ENCODE results near the gene BICRAL. TPM values are rescaled to one million over a fixed set of nuclear protein-coding genes. Genes with fewer than 3 reads are reported as not detected.

Gene BICRAL
- total and polyA plus RNA-seq, 4 donors = 1.7 to 6.8 (median 3.9) TPM

DNA sequence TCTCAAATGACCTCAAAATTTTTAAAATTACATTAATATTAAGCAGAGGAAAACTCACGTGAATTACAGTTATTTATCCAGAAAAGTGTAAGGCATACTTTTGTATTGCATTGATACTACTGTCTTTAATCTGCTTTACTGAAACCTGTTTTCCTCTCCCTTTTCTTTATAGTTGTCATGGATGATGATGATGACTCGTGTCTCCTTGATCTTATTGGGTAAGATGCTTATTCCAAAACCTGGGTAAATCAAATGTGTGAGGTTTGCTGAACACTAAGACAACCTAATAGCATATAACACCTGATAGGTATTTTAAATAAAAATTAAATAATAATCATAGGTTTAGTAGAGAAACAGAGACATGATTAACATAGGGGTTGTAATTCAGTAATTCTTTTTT is 40.0 kb downstream of the BICRAL start:
- H3K9ac ChIP-seq (ENCODE audit: low read depth in 1 of 2, low read length in 2 of 2) = no peak overlapping the region
- H3K27ac ChIP-seq (ENCODE audit: low read depth in 1 of 2, low read length in 2 of 2) = no peak overlapping the region
- no peak overlapping the region for H3K4me3 ChIP-seq (ENCODE audit: low read depth in 1 of 3, low read length in 3 of 3)
- H3K9me3 ChIP-seq (ENCODE audit: control insufficient read depth in 4 of 4, low read length in 3 of 4) = no peaks in the 10 kb centered on the region
- H3K27me3 ChIP-seq (ENCODE audit: control insufficient read depth in 4 of 4, insufficient read depth in 4 of 4, low read length in 3 of 4) = no peaks in the 10 kb centered on the region
- TF ChIP-seq RAD21 (IDR thresholded peaks at IDR 0.05) (no peak), FOXA2 (IDR thresholded peaks at IDR 0.05) (no peak), YY1 (IDR thresholded peaks at IDR 0.05) (no peak), NR2F2 (IDR thresholded peaks at IDR 0.05) (no peak), FOXA1 (IDR thresholded peaks at IDR 0.05) (no peak), HNF4G (IDR thresholded peaks at IDR 0.05) (no peak), SP1 (IDR thresholded peaks at IDR 0.05) (no peak)
- TF ChIP-seq, protein P1, sequence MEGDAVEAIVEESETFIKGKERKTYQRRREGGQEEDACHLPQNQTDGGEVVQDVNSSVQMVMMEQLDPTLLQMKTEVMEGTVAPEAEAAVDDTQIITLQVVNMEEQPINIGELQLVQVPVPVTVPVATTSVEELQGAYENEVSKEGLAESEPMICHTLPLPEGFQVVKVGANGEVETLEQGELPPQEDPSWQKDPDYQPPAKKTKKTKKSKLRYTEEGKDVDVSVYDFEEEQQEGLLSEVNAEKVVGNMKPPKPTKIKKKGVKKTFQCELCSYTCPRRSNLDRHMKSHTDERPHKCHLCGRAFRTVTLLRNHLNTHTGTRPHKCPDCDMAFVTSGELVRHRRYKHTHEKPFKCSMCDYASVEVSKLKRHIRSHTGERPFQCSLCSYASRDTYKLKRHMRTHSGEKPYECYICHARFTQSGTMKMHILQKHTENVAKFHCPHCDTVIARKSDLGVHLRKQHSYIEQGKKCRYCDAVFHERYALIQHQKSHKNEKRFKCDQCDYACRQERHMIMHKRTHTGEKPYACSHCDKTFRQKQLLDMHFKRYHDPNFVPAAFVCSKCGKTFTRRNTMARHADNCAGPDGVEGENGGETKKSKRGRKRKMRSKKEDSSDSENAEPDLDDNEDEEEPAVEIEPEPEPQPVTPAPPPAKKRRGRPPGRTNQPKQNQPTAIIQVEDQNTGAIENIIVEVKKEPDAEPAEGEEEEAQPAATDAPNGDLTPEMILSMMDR (IDR thresholded peaks at IDR 0.05; ENCODE audit: low read depth, low read length, missing input control) = no peak
- H3K4me1 ChIP-seq (ENCODE audit: control insufficient read depth in 4 of 4, insufficient read depth in 4 of 4, low read length in 3 of 4) = no peaks in the 10 kb centered on the region
- peaks cover 9 to 12% (median 10%) of the 10 kb centered on the region in 4 donors for H3K36me3 ChIP-seq (ENCODE audit: control insufficient read depth in 4 of 4, insufficient read depth in 3 of 4, low read depth in 1 of 4, low read length in 3 of 4)
- DNase-seq (ENCODE audit: low spot score) = no peak
- WGBS = 93% methylated on average over 2 of the region's 2 CpGs

DNA sequence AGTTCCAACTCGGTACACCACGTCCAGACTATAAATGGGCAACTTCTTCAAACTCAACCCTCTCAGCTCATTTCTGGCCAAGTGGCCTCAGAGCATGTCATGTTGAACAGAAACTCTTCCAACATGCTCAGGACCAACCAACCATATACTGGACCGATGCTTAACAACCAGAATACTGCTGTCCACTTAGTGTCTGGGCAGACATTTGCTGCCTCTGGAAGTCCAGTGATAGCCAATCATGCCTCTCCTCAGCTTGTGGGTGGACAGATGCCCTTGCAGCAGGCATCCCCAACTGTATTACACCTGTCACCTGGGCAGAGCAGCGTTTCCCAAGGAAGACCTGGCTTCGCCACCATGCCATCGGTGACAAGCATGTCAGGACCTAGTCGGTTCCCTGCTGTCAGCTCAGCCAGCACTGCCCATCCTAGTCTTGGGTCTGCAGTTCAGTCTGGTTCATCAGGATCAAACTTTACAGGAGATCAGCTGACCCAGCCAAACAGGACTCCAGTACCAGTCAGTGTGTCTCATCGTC is 47.8 kb downstream of the BICRAL start:
- no peak for DNase-seq (ENCODE audit: low spot score)
- TF ChIP-seq, protein P2, sequence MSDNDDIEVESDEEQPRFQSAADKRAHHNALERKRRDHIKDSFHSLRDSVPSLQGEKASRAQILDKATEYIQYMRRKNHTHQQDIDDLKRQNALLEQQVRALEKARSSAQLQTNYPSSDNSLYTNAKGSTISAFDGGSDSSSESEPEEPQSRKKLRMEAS (IDR thresholded peaks at IDR 0.05) = no peak
- no peak for TF ChIP-seq HNF4G (IDR thresholded peaks at IDR 0.05)
- TF ChIP-seq FOXA2 (IDR thresholded peaks at IDR 0.05) = no peak
- no peak for TF ChIP-seq RXRA (IDR thresholded peaks at IDR 0.05)
- TF ChIP-seq, protein P3, sequence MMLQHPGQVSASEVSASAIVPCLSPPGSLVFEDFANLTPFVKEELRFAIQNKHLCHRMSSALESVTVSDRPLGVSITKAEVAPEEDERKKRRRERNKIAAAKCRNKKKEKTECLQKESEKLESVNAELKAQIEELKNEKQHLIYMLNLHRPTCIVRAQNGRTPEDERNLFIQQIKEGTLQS (IDR thresholded peaks at IDR 0.05) = no peak
- no peak for TF ChIP-seq GABPA (IDR thresholded peaks at IDR 0.05 in 1 of 2, conservative IDR thresholded peaks at IDR 0.05 in 1 of 2)
- no peak for TF ChIP-seq FOXA1 (IDR thresholded peaks at IDR 0.05)
- no peak for TF ChIP-seq RAD21 (IDR thresholded peaks at IDR 0.05)
- Histone ChIP-seq H3K27me3 (ENCODE audit: control insufficient read depth in 4 of 4, insufficient read depth in 4 of 4, low read length in 3 of 4) (no peaks in the 10 kb centered on the region), H3K4me3 (ENCODE audit: low read depth in 1 of 3, low read length in 3 of 3) (no peak overlapping the region), H3K36me3 (ENCODE audit: control insufficient read depth in 4 of 4, insufficient read depth in 3 of 4, low read depth in 1 of 4, low read length in 3 of 4) (peaks cover 12 to 36% (median 23%) of the 10 kb centered on the region in 4 donors), H3K4me1 (ENCODE audit: control insufficient read depth in 4 of 4, insufficient read depth in 4 of 4, low read length in 3 of 4) (no peaks in the 10 kb centered on the region), H3K9ac (ENCODE audit: low read depth in 1 of 2, low read length in 2 of 2) (no peak overlapping the region), H3K9me3 (ENCODE audit: control insufficient read depth in 4 of 4, low read length in 3 of 4) (no peaks in the 10 kb centered on the region), H3K27ac (ENCODE audit: low read depth in 1 of 2, low read length in 2 of 2) (no peak overlapping the region)
- WGBS = 96% methylated on average over 8 of the region's 8 CpGs

DNA sequence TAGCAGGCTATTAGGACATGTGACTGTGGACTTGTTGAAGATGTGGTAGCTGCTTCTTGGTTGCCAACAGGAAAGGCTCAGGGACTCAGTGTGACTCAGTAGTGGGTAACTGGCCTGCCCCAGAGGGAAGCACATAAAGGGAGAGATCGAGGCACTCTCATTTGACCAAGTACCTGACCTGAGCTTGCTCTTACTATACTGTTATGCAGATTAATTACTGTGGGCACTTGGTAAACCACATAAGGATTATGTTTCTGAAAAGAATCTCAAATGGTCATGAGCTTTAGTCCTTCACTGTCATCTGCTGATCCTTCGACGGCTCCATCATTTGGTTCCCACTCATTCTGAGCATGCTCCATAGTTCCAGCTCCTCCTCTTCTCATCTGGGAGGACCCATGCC is 49.4 kb downstream of the BICRAL start:
- H3K36me3 ChIP-seq (ENCODE audit: control insufficient read depth in 4 of 4, insufficient read depth in 3 of 4, low read depth in 1 of 4, low read length in 3 of 4) = peaks cover 11 to 36% (median 27%) of the 10 kb centered on the region in 4 donors
- H3K9me3 ChIP-seq (ENCODE audit: control insufficient read depth in 4 of 4, low read length in 3 of 4) = no peaks in the 10 kb centered on the region
- 96% methylated on average over 3 of the region's 3 CpGs for WGBS
- H3K27ac ChIP-seq (ENCODE audit: low read depth in 1 of 2, low read length in 2 of 2) = no peak overlapping the region
- no peak for DNase-seq (ENCODE audit: low spot score)
- H3K4me1 ChIP-seq (ENCODE audit: control insufficient read depth in 4 of 4, insufficient read depth in 4 of 4, low read length in 3 of 4) = no peaks in the 10 kb centered on the region
- no peak overlapping the region for H3K9ac ChIP-seq (ENCODE audit: low read depth in 1 of 2, low read length in 2 of 2)
- H3K27me3 ChIP-seq (ENCODE audit: control insufficient read depth in 4 of 4, insufficient read depth in 4 of 4, low read length in 3 of 4) = no peaks in the 10 kb centered on the region
- no peak overlapping the region for H3K4me3 ChIP-seq (ENCODE audit: low read depth in 1 of 3, low read length in 3 of 3)
- TF ChIP-seq TAF1 (conservative IDR thresholded peaks at IDR 0.05) (no peak), YY1 (IDR thresholded peaks at IDR 0.05) (no peak)
